ENCODE measurements around the gene CDKN1C.
A peak's percentile ranks its signal among the peaks of the same experiment; 100 is the strongest.

- TF ChIP-seq CTCF (IDR thresholded peaks at IDR 0.05) (no peak), POLR2A (IDR thresholded peaks at IDR 0.05) (peak in 1 of 2 donors; percentile 48)
Observed at GRCh38 chr11:2928605-2929530, 43.3 kb upstream of the CDKN1C start, which contains the start of gene PHLDA2.

Data from adrenal gland (tissue), 5 donors.